Peyer's patch (tissue), 4 donors: ENCODE measurements around the gene C1orf198. TPM values are rescaled to one million over a fixed set of nuclear protein-coding genes. Genes with fewer than 3 reads are reported as not detected.

Experiments
- DNase-seq, 3 donors: peaks; one replicate each; pipeline ENCODE4 v3.0.0-alpha.2; 2017 to 2019
- H3K27ac ChIP-seq, 4 donors: fragments of 200-600 bp; sonication (generic); one replicate each; pipeline ENCODE4 v1.5.1; 2016 to 2019
- H3K27me3 ChIP-seq, 2 donors: fragments of 200-600 bp; sonication (generic); one replicate each; pipeline ENCODE4 v1.5.1; 2019
- H3K36me3 ChIP-seq, 3 donors: fragments of 200-600 bp; sonication (generic); one replicate each; pipeline ENCODE4 v1.5.1; 2016 to 2019
- H3K4me1 ChIP-seq, 4 donors: fragments of 200-600 bp; sonication (generic); one replicate each; pipeline ENCODE4 v1.5.1; 2016 to 2019
- H3K4me3 ChIP-seq, 4 donors: fragments of 200-600 bp; sonication (generic); 1 replicate in 3 of 4; 2 replicates in 1 of 4; pipeline ENCODE4 v1.5.1; 2016 to 2019; ENCODE audit warnings: mild to moderate bottlenecking in 1 of 4
- H3K9me3 ChIP-seq, 4 donors: fragments of 200-600 bp; sonication (generic); one replicate each; pipeline ENCODE4 v1.5.1; 2016 to 2019; ENCODE audit warnings: mild to moderate bottlenecking in 1 of 4
- CTCF ChIP-seq, 6 experiments: fragments of 450-650 bp in 4 of 6; fragments of 200-600 bp in 2 of 6; sonication (generic) in 1 of 6; IDR thresholded peaks; one replicate each; pipeline ENCODE4 v1.5.1; 2017 to 2019; ENCODE audit warnings: antibody characterized with exemption in 6 of 6, mild to moderate bottlenecking in 3 of 6, moderate library complexity in 1 of 6
- POLR2A ChIP-seq, 2 donors: fragments of 450-650 bp; IDR thresholded peaks; one replicate each; pipeline ENCODE4 v1.5.1; 2017; ENCODE audit warnings: antibody characterized with exemption in 2 of 2, mild to moderate bottlenecking in 2 of 2, moderate library complexity in 2 of 2
- total RNA-seq, 4 donors: library from RNA; depleted of rRNA; stranded (reverse); fragments of >200 nt; gene quantifications; one replicate each; pipeline ENCODE4 v1.1.0, GENCODE V29; 2016

The C1orf198 gene
- total RNA-seq, 4 donors from 2014 or later: 10.3 to 14.0 (median 11.4) TPM

GRCh38 chr1:230877924-230878590 is 9.7 kb upstream of the C1orf198 start:
- no peak for TF ChIP-seq POLR2A (IDR thresholded peaks at IDR 0.05)
- no peak for TF ChIP-seq CTCF (IDR thresholded peaks at IDR 0.05)
- H3K36me3 ChIP-seq: no peaks in the 10 kb centered on the region
- H3K27me3 ChIP-seq: no peaks in the 10 kb centered on the region
- H3K4me3 ChIP-seq: no peak overlapping the region
- H3K9me3 ChIP-seq: no peaks in the 10 kb centered on the region
- DNase-seq: no peak
- H3K4me1 ChIP-seq: no peaks in the 10 kb centered on the region
- H3K27ac ChIP-seq: no peak overlapping the region

- Histone ChIP-seq H3K4me3 (no peak overlapping the region), H3K4me1 (no peaks in the 10 kb centered on the region), H3K9me3 (no peaks in the 10 kb centered on the region), H3K27ac (no peak overlapping the region), H3K36me3 (no peaks in the 10 kb centered on the region), H3K27me3 (no peaks in the 10 kb centered on the region)
- no peak for DNase-seq
- TF ChIP-seq POLR2A (IDR thresholded peaks at IDR 0.05): no peak
These were observed 9.0 kb upstream of the C1orf198 start for GRCh38 chr1:230877146-230877923.

GRCh38 chr1:230876660-230877059 is 8.3 kb upstream of the C1orf198 start:
- no peak overlapping the region for H3K27ac ChIP-seq
- no peaks in the 10 kb centered on the region for H3K36me3 ChIP-seq
- H3K27me3 ChIP-seq: no peaks in the 10 kb centered on the region
- no peaks in the 10 kb centered on the region for H3K9me3 ChIP-seq
- DNase-seq: no peak
- no peaks in the 10 kb centered on the region for H3K4me1 ChIP-seq
- TF ChIP-seq POLR2A (IDR thresholded peaks at IDR 0.05) (no peak), CTCF (IDR thresholded peaks at IDR 0.05) (no peak)
- H3K4me3 ChIP-seq: no peak overlapping the region

GRCh38 chr1:230875370-230875769 is 7.0 kb upstream of the C1orf198 start:
- DNase-seq: no peak
- Histone ChIP-seq H3K4me3 (no peak overlapping the region), H3K27ac (no peak overlapping the region), H3K9me3 (no peaks in the 10 kb centered on the region), H3K27me3 (no peaks in the 10 kb centered on the region), H3K36me3 (no peaks in the 10 kb centered on the region), H3K4me1 (no peaks in the 10 kb centered on the region)
- TF ChIP-seq POLR2A (IDR thresholded peaks at IDR 0.05): no peak
- no peak for TF ChIP-seq CTCF (IDR thresholded peaks at IDR 0.05)

GRCh38 chr1:230870916-230871315 is 2.6 kb upstream of the C1orf198 start:
- no peaks in the 10 kb centered on the region for H3K9me3 ChIP-seq
- TF ChIP-seq CTCF (IDR thresholded peaks at IDR 0.05) (no peak), POLR2A (IDR thresholded peaks at IDR 0.05) (no peak)
- DNase-seq: no peak
- H3K27ac ChIP-seq: no peak overlapping the region
- no peaks in the 10 kb centered on the region for H3K36me3 ChIP-seq
- no peaks in the 10 kb centered on the region for H3K27me3 ChIP-seq
- H3K4me1 ChIP-seq: peaks cover 0 to 18% (median 3%) of the 10 kb centered on the region in 4 donors
- H3K4me3 ChIP-seq: no peak overlapping the region

- no peaks in the 10 kb centered on the region for H3K27me3 ChIP-seq
- no peaks in the 10 kb centered on the region for H3K36me3 ChIP-seq
- TF ChIP-seq CTCF (IDR thresholded peaks at IDR 0.05) (no peak), POLR2A (IDR thresholded peaks at IDR 0.05) (no peak)
- H3K27ac ChIP-seq: peak overlapping the region in 1 of 4 donors; percentile 82
- H3K4me3 ChIP-seq: no peak overlapping the region
- peaks cover 0 to 22% (median 3%) of the 10 kb centered on the region in 4 donors for H3K4me1 ChIP-seq
- no peak for DNase-seq
- H3K9me3 ChIP-seq: no peaks in the 10 kb centered on the region
These were observed 1.2 kb upstream of the C1orf198 start for GRCh38 chr1:230869500-230869899.
